Naive thymus-derived CD4-positive, alpha-beta T cell (primary cell): ENCODE data around the gene NAPEPLD. TPM values are rescaled to one million over a fixed set of nuclear protein-coding genes. Genes with fewer than 3 reads are reported as not detected.

Source experiments
- ATAC-seq: fragments of 150-1000 bp; cut with Tn5 transposase; 2 replicates; pipeline ENCODE4 v1.10.0; 2021; ENCODE audit warnings: mild to moderate bottlenecking, moderate library complexity
- CTCF ChIA-PET: fragments of 350-600 bp; sonication (Branson Sonifier 250); formaldehyde crosslinking; loops from one replicate; lab custom pipeline; 2021; ENCODE audit warnings: antibody characterized with exemption; lab: Charles Lee
- POLR2A ChIA-PET: fragments of 350-600 bp; sonication (Branson Sonifier 250); formaldehyde crosslinking; loops from one replicate; lab custom pipeline; 2021; ENCODE audit warnings: antibody characterized with exemption, inconsistent platforms; lab: Charles Lee
- DNase-seq, 9 donors: peaks; one replicate each; pipeline versions ENCODE4 v3.0.0 to v3.0.0-alpha.2; 2020 to 2022; ENCODE audit warnings: mixed read lengths in 1 of 9
- H3K27ac ChIP-seq: one replicate; pipeline ENCODE4 v1.7.0; 2013; ENCODE audit warnings: mild to moderate bottlenecking, low read depth, low read length, moderate library complexity
- H3K27me3 ChIP-seq, 2 donors: one replicate each; pipeline ENCODE4 v1.7.0; 2013; ENCODE audit warnings: low read length in 2 of 2, mild to moderate bottlenecking in 2 of 2, moderate library complexity in 2 of 2; ENCODE audit not compliant: control insufficient read depth in 2 of 2, insufficient read depth in 2 of 2
- H3K36me3 ChIP-seq, 3 experiments: 1 replicate in 2 of 3; 2 replicates in 1 of 3; pipeline ENCODE4 v1.7.0; 2013; ENCODE audit warnings: low read length in 3 of 3, mild to moderate bottlenecking in 3 of 3, moderate library complexity in 1 of 3; ENCODE audit not compliant: insufficient read depth in 3 of 3, control insufficient read depth in 2 of 3
- H3K4me1 ChIP-seq, 2 donors: one replicate each; pipeline ENCODE4 v1.7.0; 2013; ENCODE audit warnings: low read length in 2 of 2, mild to moderate bottlenecking in 2 of 2, moderate library complexity in 1 of 2; ENCODE audit not compliant: control insufficient read depth in 2 of 2, insufficient read depth in 2 of 2
- H3K4me3 ChIP-seq: 2 replicates; pipeline ENCODE4 v1.7.0; 2013; ENCODE audit warnings: mild to moderate bottlenecking, low read length
- H3K9me3 ChIP-seq, 3 experiments: 1 replicate in 2 of 3; 2 replicates in 1 of 3; pipeline ENCODE4 v1.7.0; 2013; ENCODE audit warnings: low read length in 3 of 3; ENCODE audit not compliant: control insufficient read depth in 2 of 3
- H3K27ac Mint-ChIP-seq, 9 donors: one replicate each; pipeline ENCODE4 v1.8.0; 2020 to 2022; ENCODE audit warnings: mixed read lengths in 9 of 9, mild to moderate bottlenecking in 8 of 9, moderate library complexity in 5 of 9, inconsistent platforms in 2 of 9
- H3K27me3 Mint-ChIP-seq, 5 donors: one replicate each; pipeline ENCODE4 v1.8.0; 2021 to 2022; ENCODE audit warnings: mixed read lengths in 5 of 5, mild to moderate bottlenecking in 1 of 5
- H3K36me3 Mint-ChIP-seq, 5 donors: one replicate each; pipeline ENCODE4 v1.8.0; 2020 to 2022; ENCODE audit warnings: mixed read lengths in 5 of 5, mild to moderate bottlenecking in 3 of 5, inconsistent platforms in 1 of 5
- H3K4me1 Mint-ChIP-seq, 7 donors: one replicate each; pipeline ENCODE4 v1.8.0; 2020 to 2022; ENCODE audit warnings: mixed read lengths in 7 of 7, mild to moderate bottlenecking in 3 of 7, inconsistent platforms in 1 of 7
- H3K4me3 Mint-ChIP-seq, 10 donors: one replicate each; pipeline ENCODE4 v1.8.0; 2020 to 2022; ENCODE audit warnings: mild to moderate bottlenecking in 10 of 10, mixed read lengths in 10 of 10, moderate library complexity in 6 of 10, inconsistent platforms in 2 of 10
- H3K9me3 Mint-ChIP-seq, 11 donors: one replicate each; pipeline ENCODE4 v1.8.0; 2020 to 2022; ENCODE audit warnings: mixed read lengths in 11 of 11, mild to moderate bottlenecking in 4 of 11, inconsistent platforms in 1 of 11, moderate library complexity in 1 of 11
- intact Hi-C, 2 donors: fragments of 100-400 bp; cut with micrococcal nuclease; formaldehyde crosslinking; loops; one replicate each; pipeline ENCODE4 v1.15.1; 2023
- polyA plus RNA-seq, 2 donors: library from polyadenylated mRNA; unstranded; fragments of 300-500 nt; fragmentation: Illumina TruSeq; gene quantifications; one replicate each; pipeline ENCODE4 v1.2.3, GENCODE V29; 2021
- total RNA-seq, 6 experiments: library from RNA in 5 of 6; stranded (reverse) in 5 of 6; gene quantifications; 1 replicate in 5 of 6; 2 replicates in 1 of 6; pipeline ENCODE4 v1.2.3 and lab custom pipeline; 2021 to 2026

The NAPEPLD gene
- total and polyA plus RNA-seq, 7 experiments from 2014 or later: 2.9 to 19.7 (median 9.9) TPM

GRCh38 chr7:103073989-103074518 is 74.8 kb downstream of the NAPEPLD start:
- intact Hi-C loops: loop anchor here (1.0 to 10.0 kb wide), 6 partner anchors 75 to 1939 kb away; partner anchors contain the start of genes NAPEPLD (in 2 of the 2), ORC5 (in 2 of the 2), DNAJC2 (in 1 of the 2) and FIS1 (in 1 of the 2)
- Histone ChIP-seq H3K9me3 (no peaks in the 10 kb centered on the region), H3K4me3 (peak overlapping the region; percentile 77), H3K36me3 (peaks cover 0 to 2% (median 0%) of the 10 kb centered on the region in 3 experiments), H3K27me3 (no peaks in the 10 kb centered on the region), H3K4me1 (peaks cover 14 to 18% of the 10 kb centered on the region in 2 donors), H3K27ac (peak overlapping the region; percentile 81)
- ChIA-PET POLR2A (interaction anchor here (0.7 to 2.1 kb wide), 3 partner anchors 13 to 75 kb away, joined by 3 to 16 read pairs (median 3); partner anchors contain the start of gene NAPEPLD), CTCF (interaction anchor here (2.0 kb wide), 1 partner anchor 12 kb away, joined by 9 read pairs; no protein-coding TSS in a partner anchor)
- ATAC-seq (no peak), DNase-seq (peak in 1 of 9 donors; percentile 15)
- H3K4me3 Mint-ChIP-seq: peak overlapping the region; percentile 91 to 100 (median 94)
- peaks cover 20 to 46% (median 41%) of the 10 kb centered on the region in 7 donors for H3K4me1 Mint-ChIP-seq
- peak overlapping the region; percentile 76 to 98 (median 93) for H3K27ac Mint-ChIP-seq
- H3K36me3 Mint-ChIP-seq: peaks cover 0 to 7% (median 3%) of the 10 kb centered on the region in 5 donors
- H3K27me3 Mint-ChIP-seq: peaks cover 0 to 2% (median 0%) of the 10 kb centered on the region in 5 donors
- no peaks in the 10 kb centered on the region for H3K9me3 Mint-ChIP-seq

GRCh38 chr7:103071000-103071399 is 77.9 kb downstream of the NAPEPLD start:
- intact Hi-C loops: loop anchor here (10.0 kb wide), 2 partner anchors 1134 to 1826 kb away; partner anchors contain the start of genes ORC5 (in 2 of the 2) and FIS1 (in 1 of the 2)
- Histone ChIP-seq H3K9me3 (no peaks in the 10 kb centered on the region), H3K36me3 (no peaks in the 10 kb centered on the region), H3K27ac (no peak overlapping the region), H3K4me1 (peaks cover 8 to 9% of the 10 kb centered on the region in 2 donors), H3K4me3 (no peak overlapping the region), H3K27me3 (no peaks in the 10 kb centered on the region)
- Mint-ChIP-seq H3K9me3 (no peaks in the 10 kb centered on the region), H3K36me3 (peaks cover 0 to 9% (median 0%) of the 10 kb centered on the region in 5 donors), H3K27ac (no peak overlapping the region), H3K4me1 (peaks cover 9 to 20% (median 18%) of the 10 kb centered on the region in 7 donors), H3K27me3 (peaks cover 0 to 10% (median 0%) of the 10 kb centered on the region in 5 donors), H3K4me3 (no peak overlapping the region)
- POLR2A ChIA-PET: interaction anchor here (1.1 to 1.3 kb wide), 2 partner anchors 8 to 22 kb away, joined by 3 to 6 read pairs; no protein-coding TSS in a partner anchor
- DNase-seq (no peak), ATAC-seq (no peak)
- CTCF ChIA-PET: no interaction called here

- no peak overlapping the region for H3K27ac ChIP-seq
- H3K27me3 Mint-ChIP-seq: peaks cover 0 to 17% (median 0%) of the 10 kb centered on the region in 5 donors
- ChIA-PET POLR2A (no interaction called here), CTCF (no interaction called here)
- H3K9me3 Mint-ChIP-seq: no peaks in the 10 kb centered on the region
- no peak for ATAC-seq
- peaks cover 0 to 9% (median 0%) of the 10 kb centered on the region in 5 donors for H3K36me3 Mint-ChIP-seq
- no peaks in the 10 kb centered on the region for H3K9me3 ChIP-seq
- DNase-seq: no peak
- intact Hi-C loops: no loop called here
- H3K4me1 ChIP-seq: no peaks in the 10 kb centered on the region
- H3K27ac Mint-ChIP-seq: no peak overlapping the region
- H3K27me3 ChIP-seq: no peaks in the 10 kb centered on the region
- no peaks in the 10 kb centered on the region for H3K36me3 ChIP-seq
- no peak overlapping the region for H3K4me3 Mint-ChIP-seq
- H3K4me1 Mint-ChIP-seq: peaks cover under 1 to 2% (median 1%) of the 10 kb centered on the region in 7 donors
- H3K4me3 ChIP-seq: no peak overlapping the region
Observed at GRCh38 chr7:103068414-103069403, 80.2 kb downstream of the NAPEPLD start.

GRCh38 chr7:103065667-103066066 is 83.2 kb downstream of the NAPEPLD start:
- intact Hi-C loops: no loop called here
- Histone ChIP-seq H3K4me3 (no peak overlapping the region), H3K27ac (no peak overlapping the region), H3K36me3 (no peaks in the 10 kb centered on the region), H3K9me3 (no peaks in the 10 kb centered on the region), H3K27me3 (no peaks in the 10 kb centered on the region), H3K4me1 (no peaks in the 10 kb centered on the region)
- peaks cover 0 to 3% (median 0%) of the 10 kb centered on the region in 7 donors for H3K4me1 Mint-ChIP-seq
- H3K27ac Mint-ChIP-seq: no peak overlapping the region
- CTCF ChIA-PET: no interaction called here
- H3K9me3 Mint-ChIP-seq: no peaks in the 10 kb centered on the region
- H3K36me3 Mint-ChIP-seq: peaks cover 0 to 9% (median 0%) of the 10 kb centered on the region in 5 donors
- POLR2A ChIA-PET: no interaction called here
- peak in 4 of 9 donors; percentile 11 to 46 (median 14) for DNase-seq
- ATAC-seq: peak; percentile 55
- H3K4me3 Mint-ChIP-seq: no peak overlapping the region
- peaks cover 0 to 21% (median 0%) of the 10 kb centered on the region in 5 donors for H3K27me3 Mint-ChIP-seq

GRCh38 chr7:103063895-103064294 is 85.0 kb downstream of the NAPEPLD start:
- Histone ChIP-seq H3K4me3 (no peak overlapping the region), H3K27ac (no peak overlapping the region), H3K9me3 (no peaks in the 10 kb centered on the region), H3K36me3 (no peaks in the 10 kb centered on the region), H3K27me3 (no peaks in the 10 kb centered on the region), H3K4me1 (no peaks in the 10 kb centered on the region)
- Mint-ChIP-seq H3K27ac (no peak overlapping the region), H3K9me3 (no peaks in the 10 kb centered on the region), H3K36me3 (peaks cover 0 to 9% (median 0%) of the 10 kb centered on the region in 5 donors), H3K4me1 (peaks cover 0 to 3% (median 0%) of the 10 kb centered on the region in 7 donors), H3K4me3 (no peak overlapping the region), H3K27me3 (peaks cover 0 to 21% (median 0%) of the 10 kb centered on the region in 5 donors)
- intact Hi-C loops: loop anchor here (2.0 to 5.0 kb wide), 2 partner anchors 305 to 307 kb away; no protein-coding TSS in a partner anchor
- CTCF ChIA-PET: no interaction called here
- POLR2A ChIA-PET: no interaction called here
- ATAC-seq: no peak
- DNase-seq: no peak

- intact Hi-C loops: no loop called here
- Histone ChIP-seq H3K27ac (no peak overlapping the region), H3K36me3 (no peaks in the 10 kb centered on the region), H3K4me1 (no peaks in the 10 kb centered on the region), H3K27me3 (no peaks in the 10 kb centered on the region), H3K4me3 (no peak overlapping the region), H3K9me3 (no peaks in the 10 kb centered on the region)
- DNase-seq (no peak), ATAC-seq (no peak)
- peaks cover 0 to 3% (median 0%) of the 10 kb centered on the region in 7 donors for H3K4me1 Mint-ChIP-seq
- POLR2A ChIA-PET: no interaction called here
- CTCF ChIA-PET: no interaction called here
- no peak overlapping the region for H3K4me3 Mint-ChIP-seq
- peaks cover 0 to 9% (median 0%) of the 10 kb centered on the region in 5 donors for H3K27me3 Mint-ChIP-seq
- H3K27ac Mint-ChIP-seq: no peak overlapping the region
- H3K9me3 Mint-ChIP-seq: no peaks in the 10 kb centered on the region
- H3K36me3 Mint-ChIP-seq: peaks cover 0 to 2% (median 0%) of the 10 kb centered on the region in 5 donors
Observed at GRCh38 chr7:103059471-103059870, 89.4 kb downstream of the NAPEPLD start.
